ENCODE results near the gene KAZN.

GRCh38 chr1:14921057-14921456 lies 322.6 kb downstream of the KAZN start:
- TF ChIP-seq EP300 (IDR thresholded peaks at IDR 0.05) (no peak), POLR2A (IDR thresholded peaks at IDR 0.05) (no peak), CTCF (IDR thresholded peaks at IDR 0.05) (no peak)
